H9 (cell line): ENCODE measurements around the gene CORO2B. TPM values are rescaled to one million over a fixed set of nuclear protein-coding genes. Genes with fewer than 3 reads are reported as not detected.

Experiments used
- DNase-seq: peaks from one replicate; pipeline ENCODE4 v3.0.0-alpha.2; 2017
- H2AFZ ChIP-seq: one replicate; pipeline ENCODE4 v1.6.1; 2013; ENCODE audit warnings: mild to moderate bottlenecking, low read length, control low read depth, moderate library complexity
- H2AK5ac ChIP-seq: 2 replicates; pipeline ENCODE4 v1.6.1; 2013; ENCODE audit warnings: low read length, control low read depth, mixed read lengths; ENCODE audit not compliant: insufficient read length
- H2BK120ac ChIP-seq: one replicate; pipeline ENCODE4 v1.6.1; 2013; ENCODE audit warnings: low read depth, mild to moderate bottlenecking, low read length, control low read depth, inconsistent platforms; ENCODE audit not compliant: poor library complexity, severe bottlenecking
- H2BK12ac ChIP-seq: 2 replicates; pipeline ENCODE4 v1.6.1; 2013; ENCODE audit warnings: low read length, control low read depth, mixed read lengths, low read depth; ENCODE audit not compliant: insufficient read length
- H2BK15ac ChIP-seq: 2 replicates; pipeline ENCODE4 v1.6.1; 2013; ENCODE audit warnings: low read depth, low read length, control low read depth
- H2BK20ac ChIP-seq: one replicate; pipeline ENCODE4 v1.6.1; 2013; ENCODE audit warnings: low read depth, mild to moderate bottlenecking, low read length, control low read depth, inconsistent platforms; ENCODE audit not compliant: poor library complexity, severe bottlenecking
- H2BK5ac ChIP-seq: 2 replicates; pipeline ENCODE4 v1.6.1; 2013; ENCODE audit warnings: low read length, control low read depth, mixed read lengths; ENCODE audit not compliant: insufficient read length
- H3K14ac ChIP-seq: 2 replicates; pipeline ENCODE4 v1.6.1; 2013; ENCODE audit warnings: low read length, control low read depth; ENCODE audit not compliant: insufficient read depth
- H3K18ac ChIP-seq: 2 replicates; pipeline ENCODE4 v1.6.1; 2013; ENCODE audit warnings: low read depth, mild to moderate bottlenecking, mixed read lengths, low read length, control low read depth; ENCODE audit not compliant: insufficient read length
- H3K23ac ChIP-seq: 2 replicates; pipeline ENCODE4 v1.6.1; 2013; ENCODE audit warnings: low read length, control low read depth, mixed read lengths, low read depth; ENCODE audit not compliant: insufficient read length
- H3K23me2 ChIP-seq: 2 replicates; pipeline ENCODE4 v1.6.1; 2013; ENCODE audit warnings: low read depth, mild to moderate bottlenecking, mixed read lengths, low read length, control low read depth; ENCODE audit not compliant: insufficient read length, poor library complexity, severe bottlenecking
- H3K27ac ChIP-seq: 2 replicates; pipeline ENCODE4 v1.5.1; 2013; ENCODE audit warnings: low read length, control low read depth, mixed read lengths, low read depth; ENCODE audit not compliant: insufficient read length
- H3K27me3 ChIP-seq: 2 replicates; pipeline ENCODE4 v1.6.1; 2013; ENCODE audit warnings: low read length, control low read depth, inconsistent platforms; ENCODE audit not compliant: insufficient read depth
- H3K4ac ChIP-seq: 2 replicates; pipeline ENCODE4 v1.6.1; 2013; ENCODE audit warnings: low read depth, mild to moderate bottlenecking, control low read depth, inconsistent platforms, low read length, moderate library complexity
- H3K4me1 ChIP-seq: 2 replicates; pipeline ENCODE4 v1.6.1; 2013; ENCODE audit warnings: low read length, control low read depth, inconsistent platforms; ENCODE audit not compliant: insufficient read depth
- H3K4me2 ChIP-seq: 2 replicates; pipeline ENCODE4 v1.6.1; 2013; ENCODE audit warnings: low read length, control low read depth, mixed read lengths; ENCODE audit not compliant: insufficient read length, insufficient read depth
- H3K56ac ChIP-seq: 2 replicates; pipeline ENCODE4 v1.6.1; 2013; ENCODE audit warnings: low read depth, mild to moderate bottlenecking, mixed read lengths, low read length, control low read depth; ENCODE audit not compliant: insufficient read length
- H3K79me1 ChIP-seq: 2 replicates; pipeline ENCODE4 v1.6.1; 2013; ENCODE audit warnings: low read depth, mild to moderate bottlenecking, moderate library complexity, low read length, control low read depth, inconsistent platforms; ENCODE audit not compliant: insufficient read depth, poor library complexity, severe bottlenecking
- H3K79me2 ChIP-seq: 2 replicates; pipeline ENCODE4 v1.6.1; 2013; ENCODE audit warnings: low read length, control low read depth, inconsistent platforms; ENCODE audit not compliant: insufficient read depth
- H3K9ac ChIP-seq: 2 replicates; pipeline ENCODE4 v1.6.1; 2013; ENCODE audit warnings: low read length, control low read depth, mixed read lengths; ENCODE audit not compliant: insufficient read length; ENCODE audit errors: extremely low read depth
- H3K9me3 ChIP-seq: one replicate; pipeline ENCODE4 v1.6.1; 2013; ENCODE audit warnings: low read depth, low read length, inconsistent platforms; ENCODE audit not compliant: control insufficient read depth
- H3T11ph ChIP-seq: one replicate; pipeline ENCODE4 v1.6.1; 2013; ENCODE audit warnings: mild to moderate bottlenecking, low read length, control low read depth, inconsistent platforms
- H4K20me1 ChIP-seq: one replicate; pipeline ENCODE4 v1.6.1; 2013; ENCODE audit not compliant: control insufficient read depth, insufficient read length, insufficient read depth
- H4K5ac ChIP-seq: 2 replicates; pipeline ENCODE4 v1.6.1; 2013; ENCODE audit warnings: low read depth, mild to moderate bottlenecking, mixed read lengths, low read length, control low read depth; ENCODE audit not compliant: insufficient read length
- H4K8ac ChIP-seq: replicated peaks from 2 replicates; pipeline ENCODE4 v1.6.1; 2013; ENCODE audit warnings: low read length, control low read depth, mixed read lengths, low read depth; ENCODE audit not compliant: insufficient read length
- H4K91ac ChIP-seq: 2 replicates; pipeline ENCODE4 v1.6.1; 2013; ENCODE audit warnings: low read depth, mild to moderate bottlenecking, moderate library complexity, mixed read lengths, low read length, control low read depth; ENCODE audit not compliant: insufficient read length
- H3K27ac Mint-ChIP-seq, 3 experiments: 2 replicates in 2 of 3; 3 replicates in 1 of 3; pipeline ENCODE4 v1.8.0; 2020 to 2021; ENCODE audit warnings: mixed read lengths in 3 of 3, mild to moderate bottlenecking in 1 of 3, moderate library complexity in 1 of 3
- H3K27me3 Mint-ChIP-seq: 2 replicates; pipeline ENCODE4 v1.8.0; 2021; ENCODE audit warnings: low read depth, mild to moderate bottlenecking, moderate library complexity, mixed read lengths
- H3K36me3 Mint-ChIP-seq, 3 experiments: 2 replicates in 2 of 3; 3 replicates in 1 of 3; pipeline ENCODE4 v1.8.0; 2020 to 2021; ENCODE audit warnings: low read depth in 3 of 3, mixed read lengths in 3 of 3; ENCODE audit not compliant: insufficient read depth in 1 of 3
- H3K4me1 Mint-ChIP-seq, 2 experiments: 2 replicates each; pipeline ENCODE4 v1.8.0; 2020; ENCODE audit warnings: mixed read lengths in 2 of 2
- H3K4me3 Mint-ChIP-seq, 2 experiments: 2 replicates in 1 of 2; 3 replicates in 1 of 2; pipeline ENCODE4 v1.8.0; 2020 to 2021; ENCODE audit warnings: mild to moderate bottlenecking in 2 of 2, mixed read lengths in 2 of 2, moderate library complexity in 1 of 2
- H3K9me3 Mint-ChIP-seq, 2 experiments: 2 replicates in 1 of 2; 3 replicates in 1 of 2; pipeline ENCODE4 v1.8.0; 2020; ENCODE audit warnings: mild to moderate bottlenecking in 2 of 2, mixed read lengths in 2 of 2, moderate library complexity in 1 of 2
- CTCF ChIP-seq: fragments of 200-600 bp; sonication (generic); conservative IDR thresholded peaks from 3 replicates; pipeline ENCODE4 v1.8.0; 2021; ENCODE audit warnings: antibody characterized with exemption, mild to moderate bottlenecking
- WGBS: extraction: QIAGEN DNeasy Blood & Tissue Kit; methylation state at CpG from one replicate; pipeline ENCODE4 v1.1.7; 2013; ENCODE audit warnings: missing lambda C conversion rate, low lambda C conversion rate, mixed read lengths; ENCODE audit not compliant: insufficient read length; ENCODE audit errors: extremely low coverage; 5-methylcytosine and 5-hydroxymethylcytosine counted together
- total RNA-seq: library from RNA; stranded (reverse); gene quantifications from 2 replicates; pipeline ENCODE4 v1.2.1, GENCODE V29; 2021

The CORO2B gene
- total RNA-seq, 1 experiment from 2014 or later, result 3.1 TPM

- no peak overlapping the region for H2BK12ac ChIP-seq
- H3K18ac ChIP-seq, result no peak overlapping the region
- Mint-ChIP-seq H3K27ac (no peak overlapping the region; a peak in 1 of 7 replicates), H3K9me3 (no peaks in the 10 kb centered on the region), H3K4me1 (peaks cover 18 to 31% of the 10 kb centered on the region in 2 experiments), H3K4me3 (no peak overlapping the region), H3K27me3 (no peaks in the 10 kb centered on the region), H3K36me3 (no peaks in the 10 kb centered on the region)
- H4K20me1 ChIP-seq, result no peaks in the 10 kb centered on the region
- no peak overlapping the region for H3K4ac ChIP-seq
- H4K91ac ChIP-seq, result no peak overlapping the region
- no peak overlapping the region for H3T11ph ChIP-seq
- H3K9me3 ChIP-seq, result no peaks in the 10 kb centered on the region
- H3K79me2 ChIP-seq, result no peaks in the 10 kb centered on the region
- H3K27me3 ChIP-seq, result no peaks in the 10 kb centered on the region
- no peak overlapping the region for H3K9ac ChIP-seq
- no peak overlapping the region for H3K27ac ChIP-seq
- no peak overlapping the region for H2BK20ac ChIP-seq
- no peak overlapping the region for H2BK5ac ChIP-seq
- H3K14ac ChIP-seq, result no peak overlapping the region
- no peak overlapping the region for H2AK5ac ChIP-seq
- H3K23ac ChIP-seq, result no peak overlapping the region
- no peak for DNase-seq
- no peak overlapping the region for H2BK15ac ChIP-seq
- no peak overlapping the region for H2AFZ ChIP-seq
- no peaks in the 10 kb centered on the region for H3K23me2 ChIP-seq
- H4K5ac ChIP-seq, result no peak overlapping the region
- H3K4me2 ChIP-seq, result no peak overlapping the region
- H4K8ac ChIP-seq, result no peak overlapping the region
- H2BK120ac ChIP-seq, result no peak overlapping the region
- H3K79me1 ChIP-seq, result no peaks in the 10 kb centered on the region
- TF ChIP-seq CTCF, result no peak
- H3K56ac ChIP-seq, result no peak overlapping the region
- WGBS, result no CpG with 5 or more reads among the region's 5 CpGs
- no peaks in the 10 kb centered on the region; the same call in 1 of the 2 replicates for H3K4me1 ChIP-seq
These were observed 59.1 kb downstream of the CORO2B start for GRCh38 chr15:68637767-68638404.
